GM23338 (cell line): ENCODE data around the gene NNT.

Experiments used
- CTCF ChIP-seq, 2 experiments: fragments of 200-600 bp in 1 of 2; sonication (generic) in 1 of 2; conservative IDR thresholded peaks; 2 replicates each; pipeline versions ENCODE4 v1.5.1 to v1.6.1; 2016 to 2017; ENCODE audit warnings: antibody characterized with exemption in 2 of 2, low read depth in 2 of 2, mild to moderate bottlenecking in 2 of 2, moderate library complexity in 1 of 2
- EZH2 ChIP-seq: fragments of 200-600 bp; sonication (generic); IDR thresholded peaks from one replicate; pipeline ENCODE4 v1.8.0; 2017; ENCODE audit warnings: antibody characterized with exemption, mild to moderate bottlenecking, low read depth; ENCODE audit not compliant: unreplicated experiment
- EZH2phosphoT487 ChIP-seq: fragments of 200-600 bp; sonication (generic); IDR thresholded peaks from one replicate; pipeline ENCODE4 v1.8.1; 2018; ENCODE audit warnings: antibody characterized with exemption; ENCODE audit not compliant: unreplicated experiment
- POLR2AphosphoS5 ChIP-seq: IDR thresholded peaks from 2 replicates; pipeline ENCODE4 v1.6.1; 2016; ENCODE audit warnings: antibody characterized with exemption, low read depth
- REST ChIP-seq: IDR thresholded peaks from one replicate; pipeline ENCODE4 v1.6.1; 2018; ENCODE audit warnings: antibody characterized with exemption; ENCODE audit not compliant: unreplicated experiment

GRCh38 chr5:43613370-43613769 is 10.4 kb downstream of the NNT start:
- TF ChIP-seq CTCF (conservative IDR thresholded peaks at IDR 0.05; ENCODE audit: low read depth in 2 of 2) (no peak), EZH2phosphoT487 (no peak), REST (no peak), EZH2 (no peak), POLR2AphosphoS5 (no peak)
